NCI-H1417 treated with DMSO at 0.1 percent for 48 hours (cell line): ENCODE measurements around the gene ARHGEF26.
"Not testable (repeated sequence)": the region's sequence is repeated elsewhere in the genome, so short reads cannot be mapped to it uniquely, and the experiment has no call there.

ENCODE experiments used
- DNase-seq: peaks from one replicate; lab custom pipeline; 2025; lab: John Stamatoyannopoulos, UW

Gene ARHGEF26

GRCh38 chr3:154120961-154121700, at the start of gene ARHGEF26:
TSS of gene ARHGEF26 (plus strand) at chr3:154121390. CDS start at chr3:154121993, 603 bp downstream.
- peak; percentile 56 for DNase-seq

- no peak for DNase-seq
Observed at GRCh38 chr3:154074966-154075365, 46.2 kb upstream of the ARHGEF26 start.

GRCh38 chr3:154078672-154079071, 42.5 kb upstream of the ARHGEF26 start:
- no peak for DNase-seq

GRCh38 chr3:154081305-154081704, 39.9 kb upstream of the ARHGEF26 start:
- no peak for DNase-seq

GRCh38 chr3:154085071-154085470, 36.1 kb upstream of the ARHGEF26 start:
- DNase-seq, result no peak

- DNase-seq, result no peak
Observed at GRCh38 chr3:154085799-154086198, 35.4 kb upstream of the ARHGEF26 start.

GRCh38 chr3:154086286-154086685, 34.9 kb upstream of the ARHGEF26 start:
- DNase-seq, result no peak

- not testable (repeated sequence) for DNase-seq
Observed at GRCh38 chr3:154087756-154088480, 33.3 kb upstream of the ARHGEF26 start.

GRCh38 chr3:154089421-154090420, 31.5 kb upstream of the ARHGEF26 start:
- DNase-seq, result no peak

- DNase-seq, result no peak
Observed at GRCh38 chr3:154094051-154094450, 27.1 kb upstream of the ARHGEF26 start.

GRCh38 chr3:154095832-154096421, 25.3 kb upstream of the ARHGEF26 start:
- DNase-seq, result peak; percentile 6

GRCh38 chr3:154098376-154098775, 22.8 kb upstream of the ARHGEF26 start:
- DNase-seq, result no peak

GRCh38 chr3:154100556-154100955, 20.6 kb upstream of the ARHGEF26 start:
- no peak for DNase-seq

- no peak for DNase-seq
Observed at GRCh38 chr3:154101250-154101649, 19.9 kb upstream of the ARHGEF26 start.

- no peak for DNase-seq
Observed at GRCh38 chr3:154102225-154102624, 19.0 kb upstream of the ARHGEF26 start.

- no peak for DNase-seq
Observed at GRCh38 chr3:154105218-154105975, 15.8 kb upstream of the ARHGEF26 start.

- DNase-seq, result no peak
Observed at GRCh38 chr3:154111365-154111935, 9.7 kb upstream of the ARHGEF26 start.

GRCh38 chr3:154112146-154112852, 8.9 kb upstream of the ARHGEF26 start:
- no peak for DNase-seq

GRCh38 chr3:154113609-154114008, 7.6 kb upstream of the ARHGEF26 start:
- no peak for DNase-seq

GRCh38 chr3:154115332-154115731, 5.9 kb upstream of the ARHGEF26 start:
- no peak for DNase-seq
